GM12878 (cell line): ENCODE results near the gene KMO.

Experiments used
- EP300 ChIP-seq, 2 experiments: fragments of 150-350 bp in 1 of 2; IDR thresholded peaks; 2 replicates each; pipeline ENCODE4 v1.6.1; 2011 to 2012; ENCODE audit warnings: low read depth in 2 of 2, low read length in 2 of 2, borderline replicate concordance in 1 of 2, improper control_type of control experiment in 1 of 2, inconsistent platforms in 1 of 2; ENCODE audit not compliant: control insufficient read depth in 1 of 2
- ESRRA ChIP-seq: IDR thresholded peaks from 2 replicates; pipeline ENCODE4 v1.6.1; 2012; ENCODE audit warnings: mild to moderate bottlenecking, low read length, improper control_type of control experiment
- GABPA ChIP-seq: IDR thresholded peaks from 2 replicates; pipeline ENCODE4 v1.6.1; 2014; ENCODE audit warnings: antibody characterized with exemption, low read depth, mild to moderate bottlenecking, inconsistent platforms
- HDAC2 ChIP-seq: fragments of 200-600 bp; sonication (generic); IDR thresholded peaks from 2 replicates; pipeline ENCODE4 v1.6.1; 2017
- IRF5 ChIP-seq: fragments of 450-650 bp; IDR thresholded peaks from 2 replicates; pipeline ENCODE4 v1.6.1; 2017; ENCODE audit warnings: borderline replicate concordance
- KAT2A ChIP-seq: conservative IDR thresholded peaks from 2 replicates; pipeline ENCODE4 v1.6.1; 2011; ENCODE audit warnings: low read depth, low read length; ENCODE audit not compliant: control insufficient read depth
- MYC ChIP-seq: IDR thresholded peaks from 2 replicates; pipeline ENCODE4 v1.6.1; 2011; ENCODE audit warnings: mild to moderate bottlenecking, low read length, moderate library complexity, inconsistent platforms; ENCODE audit not compliant: insufficient read depth, insufficient replicate concordance, insufficient read length, severe bottlenecking
- POLR2A ChIP-seq: IDR thresholded peaks from 2 replicates; pipeline ENCODE4 v1.6.1; 2011; ENCODE audit warnings: low read depth, mild to moderate bottlenecking, low read length
- RAD21 ChIP-seq: IDR thresholded peaks from 2 replicates; pipeline ENCODE4 v1.6.1; 2011; ENCODE audit warnings: mild to moderate bottlenecking, low read depth, low read length, moderate library complexity; ENCODE audit not compliant: insufficient read depth
- SIN3A ChIP-seq: IDR thresholded peaks from 2 replicates; pipeline ENCODE4 v1.6.1; 2012; ENCODE audit warnings: low read depth, low read length, improper control_type of control experiment
- ZNF274 ChIP-seq: IDR thresholded peaks from one replicate; pipeline ENCODE4 v1.8.0; 2011; ENCODE audit not compliant: insufficient read length, insufficient read depth
- TF ChIP-seq, protein P1 (sequence below), 3 experiments: IDR thresholded peaks in 2 of 3; conservative IDR thresholded peaks in 1 of 3; 2 replicates each; pipeline ENCODE4 v1.5.1; 2011; ENCODE audit warnings: low read depth in 3 of 3, low read length in 3 of 3, mild to moderate bottlenecking in 3 of 3, control low read depth in 2 of 3, moderate library complexity in 2 of 3, inconsistent platforms in 1 of 3, mixed read lengths in 1 of 3; ENCODE audit not compliant: control insufficient read depth in 2 of 3, insufficient read depth in 1 of 3; ENCODE audit errors: extremely low read depth in 1 of 3
- TF ChIP-seq, protein P2 (sequence below): IDR thresholded peaks from 2 replicates; pipeline ENCODE4 v1.6.1; 2012; ENCODE audit warnings: low read depth, low read length, improper control_type of control experiment
- TF ChIP-seq, protein P3 (sequence below): IDR thresholded peaks from 2 replicates; pipeline ENCODE4 v1.6.1; 2012; ENCODE audit warnings: mild to moderate bottlenecking, low read depth, low read length

DNA sequence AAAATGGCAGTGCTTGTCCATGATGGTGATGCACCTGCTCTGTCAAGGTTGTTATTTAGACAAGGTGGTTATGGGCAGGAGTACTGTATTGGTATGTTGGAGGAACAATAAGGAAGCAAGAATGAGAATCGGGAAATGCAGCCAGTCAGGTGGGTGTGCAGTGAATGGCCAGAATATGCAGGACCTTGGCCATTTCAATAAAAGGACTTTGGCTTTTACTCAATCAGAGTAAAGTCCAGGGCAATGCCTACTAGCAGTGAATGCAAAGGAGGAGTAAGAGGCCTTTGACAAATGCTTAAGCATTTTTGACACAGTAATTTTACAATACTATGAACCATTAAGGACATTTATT lies 110.4 kb downstream of the KMO start:
- no peak for TF ChIP-seq RAD21
- no peak for TF ChIP-seq SIN3A
- TF ChIP-seq POLR2A, result no peak
- TF ChIP-seq, protein P1, sequence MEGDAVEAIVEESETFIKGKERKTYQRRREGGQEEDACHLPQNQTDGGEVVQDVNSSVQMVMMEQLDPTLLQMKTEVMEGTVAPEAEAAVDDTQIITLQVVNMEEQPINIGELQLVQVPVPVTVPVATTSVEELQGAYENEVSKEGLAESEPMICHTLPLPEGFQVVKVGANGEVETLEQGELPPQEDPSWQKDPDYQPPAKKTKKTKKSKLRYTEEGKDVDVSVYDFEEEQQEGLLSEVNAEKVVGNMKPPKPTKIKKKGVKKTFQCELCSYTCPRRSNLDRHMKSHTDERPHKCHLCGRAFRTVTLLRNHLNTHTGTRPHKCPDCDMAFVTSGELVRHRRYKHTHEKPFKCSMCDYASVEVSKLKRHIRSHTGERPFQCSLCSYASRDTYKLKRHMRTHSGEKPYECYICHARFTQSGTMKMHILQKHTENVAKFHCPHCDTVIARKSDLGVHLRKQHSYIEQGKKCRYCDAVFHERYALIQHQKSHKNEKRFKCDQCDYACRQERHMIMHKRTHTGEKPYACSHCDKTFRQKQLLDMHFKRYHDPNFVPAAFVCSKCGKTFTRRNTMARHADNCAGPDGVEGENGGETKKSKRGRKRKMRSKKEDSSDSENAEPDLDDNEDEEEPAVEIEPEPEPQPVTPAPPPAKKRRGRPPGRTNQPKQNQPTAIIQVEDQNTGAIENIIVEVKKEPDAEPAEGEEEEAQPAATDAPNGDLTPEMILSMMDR (IDR thresholded peaks at IDR 0.05 in 2 of 3, conservative IDR thresholded peaks at IDR 0.05 in 1 of 3; ENCODE audit: control insufficient read depth in 2 of 3, extremely low read depth in 1 of 3, insufficient read depth in 1 of 3, low read depth in 3 of 3, low read length in 3 of 3), result no peak
- TF ChIP-seq ESRRA, result no peak
- TF ChIP-seq EP300 (IDR thresholded peaks at IDR 0.05; ENCODE audit: borderline replicate concordance in 1 of 2, control insufficient read depth in 1 of 2, low read depth in 2 of 2, low read length in 2 of 2), result no peak
- TF ChIP-seq, protein P2, sequence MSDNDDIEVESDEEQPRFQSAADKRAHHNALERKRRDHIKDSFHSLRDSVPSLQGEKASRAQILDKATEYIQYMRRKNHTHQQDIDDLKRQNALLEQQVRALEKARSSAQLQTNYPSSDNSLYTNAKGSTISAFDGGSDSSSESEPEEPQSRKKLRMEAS, result no peak
- TF ChIP-seq ZNF274, result no peak
- TF ChIP-seq KAT2A, result no peak
- TF ChIP-seq GABPA, result no peak
- no peak for TF ChIP-seq MYC
- TF ChIP-seq, protein P3, sequence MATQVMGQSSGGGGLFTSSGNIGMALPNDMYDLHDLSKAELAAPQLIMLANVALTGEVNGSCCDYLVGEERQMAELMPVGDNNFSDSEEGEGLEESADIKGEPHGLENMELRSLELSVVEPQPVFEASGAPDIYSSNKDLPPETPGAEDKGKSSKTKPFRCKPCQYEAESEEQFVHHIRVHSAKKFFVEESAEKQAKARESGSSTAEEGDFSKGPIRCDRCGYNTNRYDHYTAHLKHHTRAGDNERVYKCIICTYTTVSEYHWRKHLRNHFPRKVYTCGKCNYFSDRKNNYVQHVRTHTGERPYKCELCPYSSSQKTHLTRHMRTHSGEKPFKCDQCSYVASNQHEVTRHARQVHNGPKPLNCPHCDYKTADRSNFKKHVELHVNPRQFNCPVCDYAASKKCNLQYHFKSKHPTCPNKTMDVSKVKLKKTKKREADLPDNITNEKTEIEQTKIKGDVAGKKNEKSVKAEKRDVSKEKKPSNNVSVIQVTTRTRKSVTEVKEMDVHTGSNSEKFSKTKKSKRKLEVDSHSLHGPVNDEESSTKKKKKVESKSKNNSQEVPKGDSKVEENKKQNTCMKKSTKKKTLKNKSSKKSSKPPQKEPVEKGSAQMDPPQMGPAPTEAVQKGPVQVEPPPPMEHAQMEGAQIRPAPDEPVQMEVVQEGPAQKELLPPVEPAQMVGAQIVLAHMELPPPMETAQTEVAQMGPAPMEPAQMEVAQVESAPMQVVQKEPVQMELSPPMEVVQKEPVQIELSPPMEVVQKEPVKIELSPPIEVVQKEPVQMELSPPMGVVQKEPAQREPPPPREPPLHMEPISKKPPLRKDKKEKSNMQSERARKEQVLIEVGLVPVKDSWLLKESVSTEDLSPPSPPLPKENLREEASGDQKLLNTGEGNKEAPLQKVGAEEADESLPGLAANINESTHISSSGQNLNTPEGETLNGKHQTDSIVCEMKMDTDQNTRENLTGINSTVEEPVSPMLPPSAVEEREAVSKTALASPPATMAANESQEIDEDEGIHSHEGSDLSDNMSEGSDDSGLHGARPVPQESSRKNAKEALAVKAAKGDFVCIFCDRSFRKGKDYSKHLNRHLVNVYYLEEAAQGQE, result no peak
- TF ChIP-seq HDAC2, result no peak
- no peak for TF ChIP-seq IRF5
